Testis (tissue), 2 donors: Measurements from ENCODE around the gene RSRC2.
"Not testable (repeated sequence)": the region's sequence is repeated elsewhere in the genome, so short reads cannot be mapped to it uniquely, and the experiment has no call there.

Experiments
- CTCF ChIP-seq, 3 experiments: fragments of 450-650 bp in 2 of 3; fragments of 200-600 bp in 1 of 3; sonication (generic) in 1 of 3; IDR thresholded peaks; one replicate each; pipeline ENCODE4 v1.5.1; 2016 to 2019; ENCODE audit warnings: antibody characterized with exemption in 3 of 3, mild to moderate bottlenecking in 2 of 3, moderate library complexity in 1 of 3
- POLR2A ChIP-seq: fragments of 450-650 bp; IDR thresholded peaks from one replicate; pipeline ENCODE4 v1.6.1; 2017; ENCODE audit warnings: antibody characterized with exemption, mild to moderate bottlenecking, moderate library complexity

DNA sequence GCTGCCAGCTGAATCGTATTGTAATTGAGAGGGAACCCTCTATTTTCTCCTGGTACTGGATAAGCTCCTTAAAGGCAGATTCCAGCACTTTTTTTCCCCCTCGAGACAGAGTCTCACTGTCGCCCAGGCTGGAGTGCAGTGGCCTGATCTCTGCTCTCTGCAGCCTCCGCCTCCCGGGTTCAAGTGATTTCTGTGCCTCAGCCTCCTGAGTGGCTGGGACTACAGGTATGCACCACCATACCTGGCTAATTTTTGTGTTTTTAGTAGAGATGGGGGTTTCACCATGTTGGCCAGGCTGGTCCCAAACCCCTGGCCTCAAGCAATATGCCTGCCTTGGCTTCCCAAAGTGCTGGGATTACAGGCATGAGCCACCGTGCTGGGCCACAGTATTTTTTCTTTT is 56.9 kb downstream of the RSRC2 start:
- TF ChIP-seq CTCF (IDR thresholded peaks at IDR 0.05); POLR2A: not testable (repeated sequence)
